GM12874 (cell line): Measurements from ENCODE around the gene SCFD2.

Experiments used
- CTCF ChIP-seq: IDR thresholded peaks from 2 replicates; pipeline ENCODE4 v1.5.1; 2011; ENCODE audit warnings: low read depth, mild to moderate bottlenecking, control low read depth, low read length, moderate library complexity; ENCODE audit not compliant: insufficient read depth

Gene SCFD2

GRCh38 chr4:52842792-52843191 is 523.1 kb downstream of the SCFD2 start:
- TF ChIP-seq CTCF, result no peak

- TF ChIP-seq CTCF, result no peak
Observed at GRCh38 chr4:52841682-52842456, 524.0 kb downstream of the SCFD2 start.

GRCh38 chr4:52840531-52841370 is 525.1 kb downstream of the SCFD2 start:
- TF ChIP-seq CTCF, result no peak

- TF ChIP-seq CTCF, result no peak
Observed at GRCh38 chr4:52838729-52839586, 526.9 kb downstream of the SCFD2 start.

- no peak for TF ChIP-seq CTCF
Observed at GRCh38 chr4:52837716-52838558, 527.9 kb downstream of the SCFD2 start.

GRCh38 chr4:52836678-52837077 is 529.2 kb downstream of the SCFD2 start:
- no peak for TF ChIP-seq CTCF
